GM18526 (cell line): ENCODE data around the gene GMPPA.

Experiments
- POLR2A ChIP-seq: IDR thresholded peaks from 3 replicates; pipeline ENCODE4 v1.6.1; 2011; ENCODE audit not compliant: insufficient read length; ENCODE audit errors: extremely low read depth

The GMPPA gene

GRCh38 chr2:219506153-219506801 is 7.6 kb downstream of the GMPPA start:
- no peak for TF ChIP-seq POLR2A

- TF ChIP-seq POLR2A, result no peak
These were observed 8.3 kb downstream of the GMPPA start for GRCh38 chr2:219506802-219507526.

- no peak for TF ChIP-seq POLR2A
These were observed 9.1 kb downstream of the GMPPA start for GRCh38 chr2:219507581-219508443.

- no peak for TF ChIP-seq POLR2A
These were observed 9.7 kb downstream of the GMPPA start for GRCh38 chr2:219508444-219508734.

GRCh38 chr2:219508971-219509779 is 10.5 kb downstream of the GMPPA start:
- no peak for TF ChIP-seq POLR2A

GRCh38 chr2:219509780-219510511 is 11.3 kb downstream of the GMPPA start:
- TF ChIP-seq POLR2A, result no peak

- no peak for TF ChIP-seq POLR2A
These were observed 11.9 kb downstream of the GMPPA start for GRCh38 chr2:219510512-219511135.

- TF ChIP-seq POLR2A, result no peak
These were observed 13.0 kb downstream of the GMPPA start for GRCh38 chr2:219511547-219512325.

- TF ChIP-seq POLR2A, result no peak
These were observed 14.0 kb downstream of the GMPPA start for GRCh38 chr2:219512524-219513216.

GRCh38 chr2:219513787-219514186 is 15.1 kb downstream of the GMPPA start:
- no peak for TF ChIP-seq POLR2A

GRCh38 chr2:219514196-219514761 is 15.6 kb downstream of the GMPPA start, which contains the start of gene ASIC4:
Gene ASIC4, plus strand, starts transcription at chr2:219514482. Its CDS starts 243 bp downstream, at chr2:219514725.
- TF ChIP-seq POLR2A, result no peak

GRCh38 chr2:219514836-219515235 is 16.1 kb downstream of the GMPPA start:
- no peak for TF ChIP-seq POLR2A
